ENCODE measurements around the gene MRC2.

DNA sequence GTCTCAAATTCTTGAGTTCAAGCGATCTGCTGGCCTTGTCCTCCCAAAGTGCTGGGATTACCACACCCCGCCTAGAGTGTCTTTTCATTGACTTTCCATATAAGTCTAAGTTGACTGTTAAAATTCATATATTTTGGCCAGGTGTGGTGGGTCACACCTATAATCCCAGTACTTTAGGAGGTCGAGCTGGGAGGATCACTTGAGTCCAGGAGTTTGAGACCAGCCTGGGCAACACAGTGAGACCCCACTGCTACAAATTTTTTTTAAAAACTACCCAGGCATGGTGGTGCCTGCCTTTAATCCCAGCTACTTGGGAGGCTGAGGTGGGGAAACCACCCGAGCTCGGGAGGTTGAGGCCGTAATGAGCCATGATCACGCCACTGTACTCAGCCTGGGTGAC, 21.9 kb upstream of the MRC2 start:
- TF ChIP-seq, protein P1, sequence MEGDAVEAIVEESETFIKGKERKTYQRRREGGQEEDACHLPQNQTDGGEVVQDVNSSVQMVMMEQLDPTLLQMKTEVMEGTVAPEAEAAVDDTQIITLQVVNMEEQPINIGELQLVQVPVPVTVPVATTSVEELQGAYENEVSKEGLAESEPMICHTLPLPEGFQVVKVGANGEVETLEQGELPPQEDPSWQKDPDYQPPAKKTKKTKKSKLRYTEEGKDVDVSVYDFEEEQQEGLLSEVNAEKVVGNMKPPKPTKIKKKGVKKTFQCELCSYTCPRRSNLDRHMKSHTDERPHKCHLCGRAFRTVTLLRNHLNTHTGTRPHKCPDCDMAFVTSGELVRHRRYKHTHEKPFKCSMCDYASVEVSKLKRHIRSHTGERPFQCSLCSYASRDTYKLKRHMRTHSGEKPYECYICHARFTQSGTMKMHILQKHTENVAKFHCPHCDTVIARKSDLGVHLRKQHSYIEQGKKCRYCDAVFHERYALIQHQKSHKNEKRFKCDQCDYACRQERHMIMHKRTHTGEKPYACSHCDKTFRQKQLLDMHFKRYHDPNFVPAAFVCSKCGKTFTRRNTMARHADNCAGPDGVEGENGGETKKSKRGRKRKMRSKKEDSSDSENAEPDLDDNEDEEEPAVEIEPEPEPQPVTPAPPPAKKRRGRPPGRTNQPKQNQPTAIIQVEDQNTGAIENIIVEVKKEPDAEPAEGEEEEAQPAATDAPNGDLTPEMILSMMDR (IDR thresholded peaks at IDR 0.05) = no peak
- no peak for TF ChIP-seq POLR2A (IDR thresholded peaks at IDR 0.05)
- TF ChIP-seq EP300 (IDR thresholded peaks at IDR 0.05) = no peak

Data from tibial nerve (tissue), 4 donors.